ENCODE data around the gene ADD2.

The ADD2 gene

GRCh38 chr2:70718736-70719135 is 49.3 kb downstream of the ADD2 start:
- no peak for DNase-seq

- DNase-seq: no peak
These were observed 49.8 kb downstream of the ADD2 start for GRCh38 chr2:70718241-70718640.

DNA sequence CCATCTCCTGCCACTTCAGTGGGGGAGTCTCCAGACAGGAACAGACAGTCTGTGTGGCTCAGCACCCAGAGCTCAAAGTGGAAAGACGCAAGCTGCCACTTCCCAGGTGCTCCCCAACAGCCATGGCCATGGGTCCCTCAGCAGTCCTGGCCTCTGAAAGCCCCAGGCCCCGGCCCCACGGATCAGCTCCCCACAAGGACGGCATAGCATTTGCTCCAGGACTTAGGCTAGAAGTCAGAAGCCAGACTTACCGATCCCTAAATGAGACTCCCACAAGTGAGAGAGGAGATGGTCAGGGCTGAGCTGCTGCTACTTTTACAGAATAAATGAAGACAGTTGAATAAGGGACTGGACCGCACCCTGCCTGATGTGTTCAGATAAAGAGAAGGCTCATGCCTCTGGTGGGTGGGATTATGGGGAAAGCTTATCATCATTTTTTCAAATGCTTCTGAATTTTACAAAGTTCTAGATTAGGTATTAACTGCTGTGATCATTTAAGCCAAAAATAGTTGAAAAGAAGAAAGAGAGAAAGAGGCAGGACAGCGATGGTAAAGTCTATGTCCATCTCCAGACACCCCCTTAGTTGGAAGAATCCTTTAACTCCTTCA is 50.5 kb downstream of the ADD2 start:
- no peak for DNase-seq

DNA sequence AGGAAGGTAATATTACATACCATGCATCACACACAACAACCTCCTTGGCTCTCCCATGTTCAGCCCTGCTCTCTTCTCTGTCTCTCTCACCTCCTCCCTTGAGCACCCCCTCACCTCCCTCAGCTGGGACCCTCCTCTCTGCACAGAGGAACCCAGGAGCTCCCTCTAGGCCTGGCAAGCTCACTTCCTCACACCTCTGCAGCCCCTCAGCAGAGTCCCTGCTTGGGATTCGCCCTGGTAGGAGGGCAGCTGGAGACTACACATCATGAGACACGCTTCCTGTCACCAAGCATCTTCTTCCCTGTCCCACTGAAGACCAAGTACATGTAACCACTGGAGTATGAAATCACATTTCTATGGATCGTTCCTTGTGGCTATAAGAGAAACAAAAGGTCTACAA is 51.0 kb downstream of the ADD2 start:
- DNase-seq: no peak

GRCh38 chr2:70716131-70716743 is 51.8 kb downstream of the ADD2 start:
- DNase-seq: no peak

DNA sequence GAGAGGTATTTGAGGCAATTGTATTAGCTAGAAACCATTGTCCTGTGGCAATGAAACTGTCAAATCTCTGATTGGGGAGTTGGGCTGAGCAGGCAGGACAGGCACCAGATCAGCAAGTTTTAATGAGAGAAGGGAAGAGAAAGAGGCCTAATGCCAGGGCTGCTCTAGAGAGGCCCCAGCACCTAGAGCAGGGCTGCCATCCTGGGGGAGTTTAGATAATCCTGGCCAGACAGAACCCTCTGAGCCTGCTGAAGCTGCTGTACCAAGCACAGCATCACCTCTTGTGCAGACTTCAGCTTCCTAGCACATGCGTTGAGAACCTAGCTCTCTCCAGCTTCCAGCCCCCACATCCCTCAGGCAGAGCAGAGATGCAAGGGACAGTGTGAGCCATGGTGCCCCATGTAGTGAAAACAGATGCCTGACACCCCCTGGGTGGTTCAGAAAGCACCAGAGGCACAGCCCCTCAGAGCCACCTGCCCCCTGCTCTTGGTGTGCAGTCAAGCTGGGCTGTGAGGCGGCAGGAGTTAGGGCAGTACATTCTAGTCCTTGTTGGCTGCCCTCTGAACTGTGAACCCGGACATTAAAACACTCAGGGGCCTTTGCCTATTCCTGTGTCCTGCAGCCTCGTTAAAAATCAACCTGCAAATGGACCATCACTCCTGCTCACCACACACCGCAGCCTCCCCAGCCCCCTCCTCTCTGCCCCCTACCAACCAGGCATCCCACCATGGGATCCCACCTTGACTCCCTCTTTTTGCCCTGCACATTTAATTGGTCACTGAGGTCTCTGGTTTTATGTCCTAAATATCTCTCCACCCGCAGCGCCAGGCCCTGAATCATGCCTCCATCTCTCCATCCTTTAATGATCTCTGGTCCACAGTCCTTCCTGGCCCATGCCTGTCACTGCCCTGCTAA is 52.7 kb downstream of the ADD2 start:
- DNase-seq: no peak

DNA sequence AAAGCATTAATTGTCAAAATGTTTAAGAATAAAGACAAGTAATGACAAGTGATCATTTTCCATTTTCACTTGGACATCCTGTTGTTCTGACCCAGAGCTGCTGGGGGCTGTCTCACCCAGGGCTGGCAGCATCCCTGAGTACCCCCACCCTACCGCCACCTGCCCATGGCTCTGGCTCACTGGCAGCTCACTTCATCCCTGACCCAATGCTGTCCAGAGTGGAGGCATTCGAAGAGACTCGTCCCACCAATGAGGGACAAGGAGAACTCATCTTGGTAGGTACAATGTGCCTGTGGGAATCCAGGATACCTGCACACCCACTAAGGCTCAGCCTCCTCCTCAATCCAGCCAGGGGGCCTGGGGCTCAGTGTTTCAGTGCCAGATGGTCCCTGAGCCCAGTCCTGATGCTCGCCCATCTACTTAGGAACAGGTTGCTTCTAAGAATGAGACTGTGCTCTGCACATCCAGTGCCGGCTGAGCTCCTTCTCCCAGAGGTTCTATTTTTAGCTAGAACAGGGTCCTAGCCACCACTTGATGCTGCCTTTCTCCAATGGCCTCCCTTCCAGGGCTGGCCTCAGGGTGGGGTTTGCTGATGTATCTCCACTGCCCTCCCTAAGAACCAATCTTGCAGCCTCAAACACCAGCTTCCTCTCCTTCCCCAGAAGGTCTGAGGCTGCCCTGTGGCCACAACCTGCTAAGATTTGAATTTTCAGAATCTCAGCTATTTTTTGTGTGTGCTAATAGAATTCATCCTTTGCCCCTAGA is 53.7 kb downstream of the ADD2 start:
- peak; percentile 83 for DNase-seq

DNA sequence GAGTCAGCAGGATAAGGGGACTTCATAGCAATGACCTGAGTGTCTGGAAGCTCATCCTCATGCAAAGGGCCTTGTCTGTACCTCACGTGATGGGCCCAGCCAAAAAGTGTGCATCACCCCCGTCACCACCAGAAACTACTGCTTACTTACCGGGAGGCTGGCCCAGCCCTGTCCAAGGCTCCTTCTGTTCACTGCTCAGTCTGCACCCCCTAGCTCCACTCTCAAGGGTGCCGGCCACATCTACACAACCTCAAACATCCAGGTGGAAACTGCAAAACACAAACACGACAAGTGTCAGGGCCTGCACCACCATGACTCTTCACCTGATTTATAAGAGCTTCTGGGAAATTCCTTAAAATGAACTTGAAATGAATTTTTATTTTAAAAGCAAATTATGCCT is 55.1 kb downstream of the ADD2 start:
- DNase-seq: no peak

- no peak for DNase-seq
These were observed 56.8 kb downstream of the ADD2 start for GRCh38 chr2:70711191-70711590.

- DNase-seq: no peak
These were observed 57.8 kb downstream of the ADD2 start for GRCh38 chr2:70710038-70710690.

DNA sequence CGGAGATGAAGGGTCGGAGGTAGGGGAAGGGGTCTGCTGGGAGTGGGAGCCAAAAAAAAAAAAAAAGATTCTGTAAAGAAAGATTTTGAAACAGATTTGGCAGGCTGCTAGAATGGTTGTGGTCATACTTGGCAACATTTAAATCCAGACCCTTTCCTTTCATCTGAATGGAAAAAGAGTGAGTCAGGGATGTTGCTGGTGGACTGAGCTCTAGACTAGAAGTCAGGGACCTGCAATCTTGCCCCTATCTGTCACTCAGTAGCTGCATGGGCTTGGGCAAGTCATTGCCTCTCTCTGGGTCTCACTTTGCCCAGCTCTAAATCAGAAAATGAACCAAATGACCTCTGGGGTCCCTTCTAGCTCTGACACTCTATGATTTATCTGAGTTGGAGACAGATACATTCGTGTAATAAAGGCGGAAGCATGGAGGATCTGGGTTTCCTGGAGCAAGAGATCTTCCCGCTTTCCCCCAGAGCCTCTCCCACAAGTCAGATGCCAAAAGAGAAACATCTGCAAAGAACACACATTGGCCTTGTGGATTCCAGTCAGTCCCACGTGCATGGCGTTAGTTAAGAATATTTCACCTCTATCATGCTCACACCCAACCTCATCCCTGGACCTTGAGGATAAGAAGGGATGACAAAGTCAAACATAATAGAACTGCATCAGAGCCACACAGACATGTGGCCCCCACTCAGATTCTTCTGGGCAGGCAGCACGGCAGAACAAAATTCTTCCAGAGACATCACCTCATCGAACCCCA is 58.5 kb downstream of the ADD2 start:
- no peak for DNase-seq

GRCh38 chr2:70708376-70709199 is 59.4 kb downstream of the ADD2 start:
- DNase-seq: peak; percentile 42

- no peak for DNase-seq
These were observed 60.3 kb downstream of the ADD2 start for GRCh38 chr2:70707706-70708105.

DNA sequence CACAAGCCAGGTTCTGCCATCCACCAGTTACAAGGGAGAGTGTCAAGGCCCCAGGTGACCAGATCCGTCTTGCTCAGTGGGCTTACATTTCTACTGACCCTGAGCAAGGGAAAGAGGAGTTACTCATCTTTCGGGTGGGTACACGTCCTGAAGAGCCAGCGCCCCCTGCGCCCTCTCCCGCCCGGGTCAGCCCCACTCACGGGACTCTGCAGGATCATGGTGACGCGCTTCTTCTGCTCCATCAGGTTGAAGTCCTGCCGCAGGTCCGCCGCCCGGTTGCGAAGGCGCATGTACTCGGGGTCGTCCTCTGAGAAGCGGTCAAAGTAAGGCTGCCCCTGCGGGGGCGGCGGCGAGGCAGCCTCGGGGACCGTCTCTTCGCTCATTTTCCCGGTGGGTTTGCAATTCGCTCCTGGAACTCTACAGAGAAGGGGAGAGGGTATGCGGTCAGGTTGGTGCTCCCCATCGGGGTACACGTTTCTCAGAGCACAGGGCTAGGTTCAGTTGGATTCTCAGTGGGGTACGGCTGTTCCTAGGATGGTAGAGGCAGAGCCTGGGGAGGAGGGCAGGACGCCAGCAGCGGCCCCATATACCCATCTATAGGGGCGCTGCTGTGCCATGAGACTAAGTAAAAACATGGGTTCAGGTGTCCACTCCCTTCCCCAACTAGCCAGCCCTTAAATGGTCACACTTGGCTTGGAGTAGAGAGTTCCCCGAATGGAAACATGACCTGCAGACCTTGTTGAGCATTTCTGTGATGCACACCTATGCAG is 61.8 kb downstream of the ADD2 start:
- DNase-seq: no peak

DNA sequence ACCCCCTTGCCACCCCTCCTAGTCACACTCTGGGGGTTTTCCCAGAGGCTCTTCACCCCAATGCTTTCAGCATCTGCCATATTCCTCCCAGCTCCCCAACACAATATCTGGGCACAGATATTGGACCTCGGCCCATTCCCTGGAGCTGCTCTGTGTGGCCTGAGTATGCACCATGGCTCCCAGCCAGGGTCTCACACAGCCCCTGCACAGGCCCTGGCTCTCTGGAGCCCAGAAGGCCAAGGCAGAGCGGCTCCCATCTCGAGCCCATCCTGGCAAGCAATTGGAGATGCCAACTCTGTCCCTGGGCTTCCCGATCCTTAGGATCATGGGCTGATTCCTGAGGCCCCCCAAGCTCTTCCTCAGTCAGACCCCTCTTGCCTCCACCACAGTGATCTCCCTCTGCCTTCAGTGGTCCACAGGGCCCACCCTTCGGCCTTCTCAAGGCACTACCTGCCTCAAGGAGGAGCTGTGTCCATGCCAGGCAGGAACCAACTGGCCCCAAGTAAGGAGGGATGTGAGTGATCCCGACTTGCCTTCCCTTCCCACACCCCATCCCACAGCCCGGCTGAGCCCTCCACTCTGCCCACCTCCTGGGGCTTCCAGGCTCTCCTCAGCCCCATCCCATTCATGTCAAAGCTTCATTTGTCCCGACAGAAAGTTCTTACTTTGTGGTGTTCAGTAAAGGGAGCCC is 62.7 kb downstream of the ADD2 start:
- no peak for DNase-seq

DNA sequence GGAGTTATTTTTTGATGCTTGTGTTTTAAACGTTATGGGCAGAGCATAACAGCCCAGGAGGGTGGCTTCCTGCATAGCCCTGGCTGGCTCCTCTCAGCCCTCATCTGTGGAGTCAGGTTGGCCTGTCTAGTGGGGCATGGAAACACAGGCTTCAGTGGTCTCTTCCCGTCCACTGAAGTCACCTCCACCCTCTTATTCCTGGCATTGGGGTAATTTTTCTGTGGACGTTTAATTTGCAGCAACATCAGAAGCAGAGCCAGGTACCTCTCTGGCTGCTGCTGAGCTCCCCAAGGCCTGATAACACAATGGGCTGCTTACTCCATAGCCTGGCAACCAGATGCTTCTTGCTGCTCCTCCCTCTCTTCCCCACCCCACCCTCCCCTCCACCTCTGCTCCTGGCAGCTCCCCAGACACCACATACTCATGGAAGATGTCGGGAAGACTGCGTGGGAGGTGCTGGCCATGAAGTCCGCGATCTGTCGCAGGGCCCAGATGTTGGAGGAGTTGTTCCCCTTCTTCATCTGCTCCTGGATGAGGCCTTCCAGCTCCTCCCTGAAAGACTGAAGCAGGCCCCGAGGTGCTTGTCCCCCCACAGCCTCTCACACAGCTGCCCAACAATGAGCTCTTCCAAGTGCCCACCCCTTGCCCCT is 64.0 kb downstream of the ADD2 start:
- no peak for DNase-seq

GRCh38 chr2:70702711-70703395 is 65.1 kb downstream of the ADD2 start:
- DNase-seq: no peak

GRCh38 chr2:70698847-70699246 is 69.2 kb downstream of the ADD2 start:
- DNase-seq: no peak
